HEK293 (cell line): ENCODE measurements around the gene CRTAC1.

Experiments
- CTCF ChIA-PET: fragments of 350-600 bp; formaldehyde crosslinking; extraction: SDS; loops from one replicate; lab custom pipeline; 2021; ENCODE audit warnings: antibody characterized with exemption; lab: Yijun Ruan, JAX
- POLR2A ChIA-PET: fragments of 300-600 bp; formaldehyde crosslinking; extraction: SDS; loops from one replicate; lab custom pipeline; 2020; ENCODE audit warnings: antibody characterized with exemption, inconsistent platforms; lab: Yijun Ruan, JAX
- H3K27ac ChIP-seq: fragments of 200-500 bp; sonication (Bioruptor generic); 2 replicates; pipeline ENCODE4 v1.5.1; 2014; ENCODE audit warnings: low read depth, low read length, control low read depth, inconsistent platforms; ENCODE audit errors: extremely low read depth
- H3K36me3 ChIP-seq, 2 experiments: fragments of 200-500 bp in 1 of 2; sonication (Bioruptor generic) in 1 of 2; 1 replicate in 1 of 2; 2 replicates in 1 of 2; pipeline ENCODE4 v1.5.1; 2014 to 2017; ENCODE audit warnings: inconsistent platforms in 2 of 2, low read length in 2 of 2; ENCODE audit not compliant: control insufficient read depth in 2 of 2, insufficient read depth in 1 of 2
- H3K4me1 ChIP-seq: fragments of 200-500 bp; sonication (Bioruptor generic); 2 replicates; pipeline ENCODE4 v1.5.1; 2014; ENCODE audit warnings: mild to moderate bottlenecking, low read length, inconsistent platforms; ENCODE audit not compliant: control insufficient read depth, insufficient read depth
- H3K4me3 ChIP-seq: 2 replicates; pipeline ENCODE4 v1.5.1; 2011; ENCODE audit warnings: low read depth, mild to moderate bottlenecking, control low read depth, low read length, moderate library complexity
- H3K9me3 ChIP-seq: fragments of 200-500 bp; sonication (Bioruptor generic); 2 replicates; pipeline ENCODE4 v1.5.1; 2014; ENCODE audit warnings: low read depth, low read length, inconsistent platforms; ENCODE audit not compliant: control insufficient read depth, insufficient read depth
- GLIS1 ChIP-seq: fragments of 450-650 bp; formaldehyde crosslinking; IDR thresholded peaks from 2 replicates; pipeline ENCODE4 v1.5.1; 2016; ENCODE audit warnings: missing biosample characterization, missing genetic modification characterization
- IKZF3 ChIP-seq: fragments of 450-650 bp; IDR thresholded peaks from 2 replicates; pipeline ENCODE4 v1.5.0; 2018; ENCODE audit warnings: missing biosample characterization, mild to moderate bottlenecking, missing genetic modification characterization, moderate library complexity
- KLF7 ChIP-seq: fragments of 450-650 bp; formaldehyde crosslinking; IDR thresholded peaks from 2 replicates; pipeline ENCODE4 v1.5.1; 2016; ENCODE audit warnings: missing biosample characterization, missing genetic modification characterization, borderline replicate concordance
- KLF8 ChIP-seq: fragments of 450-650 bp; formaldehyde crosslinking; IDR thresholded peaks from 2 replicates; pipeline ENCODE4 v1.5.1; 2016; ENCODE audit warnings: missing biosample characterization, missing genetic modification characterization
- KLF9 ChIP-seq: fragments of 450-650 bp; formaldehyde crosslinking; IDR thresholded peaks from 2 replicates; pipeline ENCODE4 v1.5.1; 2016; ENCODE audit warnings: missing biosample characterization, missing genetic modification characterization, low read depth
- SALL2 ChIP-seq: fragments of 450-650 bp; formaldehyde crosslinking; IDR thresholded peaks from 2 replicates; pipeline ENCODE4 v1.5.0; 2017; ENCODE audit warnings: missing biosample characterization, mild to moderate bottlenecking, missing genetic modification characterization, borderline replicate concordance
- ZBTB48 ChIP-seq: fragments of 450-650 bp; formaldehyde crosslinking; IDR thresholded peaks from 2 replicates; pipeline ENCODE4 v1.5.1; 2016; ENCODE audit warnings: missing biosample characterization, missing genetic modification characterization
- ZNF132 ChIP-seq: fragments of 450-650 bp; formaldehyde crosslinking; IDR thresholded peaks from 2 replicates; pipeline ENCODE4 v1.5.1; 2017; ENCODE audit warnings: missing biosample characterization, missing genetic modification characterization, borderline replicate concordance
- ZNF19 ChIP-seq: fragments of 450-650 bp; formaldehyde crosslinking; IDR thresholded peaks from 2 replicates; pipeline ENCODE4; 2016; ENCODE audit warnings: missing biosample characterization, missing genetic modification characterization, low read depth
- ZNF433 ChIP-seq: fragments of 450-650 bp; formaldehyde crosslinking; IDR thresholded peaks from 2 replicates; pipeline ENCODE4 v1.5.1; 2016; ENCODE audit warnings: missing biosample characterization, missing genetic modification characterization, low read depth
- ZNF555 ChIP-seq: fragments of 450-650 bp; formaldehyde crosslinking; conservative IDR thresholded peaks from 2 replicates; pipeline ENCODE4 v1.5.1; 2017; ENCODE audit warnings: missing biosample characterization, mild to moderate bottlenecking, missing genetic modification characterization, inconsistent platforms
- ZNF596 ChIP-seq: fragments of 450-650 bp; IDR thresholded peaks from 2 replicates; pipeline ENCODE4 v1.5.0; 2018; ENCODE audit warnings: missing biosample characterization, mild to moderate bottlenecking, missing genetic modification characterization, moderate library complexity
- ZNF677 ChIP-seq: fragments of 450-650 bp; IDR thresholded peaks from 2 replicates; pipeline ENCODE4 v1.5.0; 2018; ENCODE audit warnings: missing biosample characterization, mild to moderate bottlenecking, missing genetic modification characterization, moderate library complexity
- TF ChIP-seq, protein P1 (sequence below): fragments of 450-650 bp; formaldehyde crosslinking; IDR thresholded peaks from 2 replicates; pipeline ENCODE4 v1.5.1; 2017; ENCODE audit warnings: missing biosample characterization, missing genetic modification characterization
- TF ChIP-seq, protein P2 (sequence below): fragments of 450-650 bp; formaldehyde crosslinking; conservative IDR thresholded peaks from 2 replicates; pipeline ENCODE4 v1.5.1; 2016; ENCODE audit warnings: low read depth, missing biosample characterization, missing genetic modification characterization
- TF ChIP-seq, protein P3 (sequence below): fragments of 450-650 bp; formaldehyde crosslinking; IDR thresholded peaks from 2 replicates; pipeline ENCODE4 v1.5.1; 2016; ENCODE audit warnings: missing biosample characterization, missing genetic modification characterization
- TF ChIP-seq, protein P4 (sequence below): fragments of 450-650 bp; formaldehyde crosslinking; IDR thresholded peaks from 2 replicates; pipeline ENCODE4 v1.5.1; 2017; ENCODE audit warnings: missing biosample characterization, mild to moderate bottlenecking, missing genetic modification characterization, moderate library complexity
- TF ChIP-seq, protein P5 (sequence below): fragments of 450-650 bp; formaldehyde crosslinking; IDR thresholded peaks from 2 replicates; pipeline ENCODE4; 2016; ENCODE audit warnings: missing biosample characterization, missing genetic modification characterization

The CRTAC1 gene

DNA sequence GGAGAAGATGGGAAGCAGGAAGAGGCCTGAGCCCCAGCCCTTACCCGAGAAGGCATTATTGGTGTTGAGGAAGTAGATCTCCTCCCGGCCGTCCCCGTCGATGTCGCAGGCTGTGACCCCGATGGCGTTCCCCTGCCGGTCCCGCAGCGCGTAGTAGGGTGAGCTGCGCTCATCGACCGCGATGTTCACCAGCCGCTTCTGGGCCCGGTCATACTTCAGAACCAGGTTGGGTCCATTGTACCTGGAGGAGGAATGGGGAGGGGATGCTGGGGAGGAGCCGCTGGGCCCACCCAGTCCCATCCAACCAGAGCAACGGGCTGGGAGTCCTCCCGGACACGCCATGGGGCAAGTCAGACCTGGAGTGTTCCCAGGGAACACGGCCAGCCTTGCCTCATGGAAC, 94.3 kb downstream of the CRTAC1 start:
- CTCF ChIA-PET: no interaction called here
- Histone ChIP-seq H3K27ac (no peak overlapping the region), H3K4me1 (no peaks in the 10 kb centered on the region), H3K4me3 (no peak overlapping the region), H3K9me3 (no peaks in the 10 kb centered on the region), H3K36me3 (no peaks in the 10 kb centered on the region)
- POLR2A ChIA-PET: no interaction called here
- TF ChIP-seq ZNF677 (no peak), ZNF132 (no peak), KLF7 (tag by site-specific recombination) (no peak), KLF9 (tag by site-specific recombination) (no peak), ZNF596 (tag by site-specific recombination) (no peak), GLIS1 (tag by site-specific recombination) (no peak), KLF8 (tag by site-specific recombination) (no peak), ZNF433 (tag by site-specific recombination) (no peak), SALL2 (tag by site-specific recombination) (no peak), IKZF3 (tag by site-specific recombination) (no peak), ZNF555 (tag by site-specific recombination) (no peak), ZNF19 (tag by site-specific recombination) (no peak), ZBTB48 (tag by site-specific recombination) (no peak)
- TF ChIP-seq, protein P1, sequence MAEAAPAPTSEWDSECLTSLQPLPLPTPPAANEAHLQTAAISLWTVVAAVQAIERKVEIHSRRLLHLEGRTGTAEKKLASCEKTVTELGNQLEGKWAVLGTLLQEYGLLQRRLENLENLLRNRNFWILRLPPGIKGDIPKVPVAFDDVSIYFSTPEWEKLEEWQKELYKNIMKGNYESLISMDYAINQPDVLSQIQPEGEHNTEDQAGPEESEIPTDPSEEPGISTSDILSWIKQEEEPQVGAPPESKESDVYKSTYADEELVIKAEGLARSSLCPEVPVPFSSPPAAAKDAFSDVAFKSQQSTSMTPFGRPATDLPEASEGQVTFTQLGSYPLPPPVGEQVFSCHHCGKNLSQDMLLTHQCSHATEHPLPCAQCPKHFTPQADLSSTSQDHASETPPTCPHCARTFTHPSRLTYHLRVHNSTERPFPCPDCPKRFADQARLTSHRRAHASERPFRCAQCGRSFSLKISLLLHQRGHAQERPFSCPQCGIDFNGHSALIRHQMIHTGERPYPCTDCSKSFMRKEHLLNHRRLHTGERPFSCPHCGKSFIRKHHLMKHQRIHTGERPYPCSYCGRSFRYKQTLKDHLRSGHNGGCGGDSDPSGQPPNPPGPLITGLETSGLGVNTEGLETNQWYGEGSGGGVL: no peak
- TF ChIP-seq, protein P2, sequence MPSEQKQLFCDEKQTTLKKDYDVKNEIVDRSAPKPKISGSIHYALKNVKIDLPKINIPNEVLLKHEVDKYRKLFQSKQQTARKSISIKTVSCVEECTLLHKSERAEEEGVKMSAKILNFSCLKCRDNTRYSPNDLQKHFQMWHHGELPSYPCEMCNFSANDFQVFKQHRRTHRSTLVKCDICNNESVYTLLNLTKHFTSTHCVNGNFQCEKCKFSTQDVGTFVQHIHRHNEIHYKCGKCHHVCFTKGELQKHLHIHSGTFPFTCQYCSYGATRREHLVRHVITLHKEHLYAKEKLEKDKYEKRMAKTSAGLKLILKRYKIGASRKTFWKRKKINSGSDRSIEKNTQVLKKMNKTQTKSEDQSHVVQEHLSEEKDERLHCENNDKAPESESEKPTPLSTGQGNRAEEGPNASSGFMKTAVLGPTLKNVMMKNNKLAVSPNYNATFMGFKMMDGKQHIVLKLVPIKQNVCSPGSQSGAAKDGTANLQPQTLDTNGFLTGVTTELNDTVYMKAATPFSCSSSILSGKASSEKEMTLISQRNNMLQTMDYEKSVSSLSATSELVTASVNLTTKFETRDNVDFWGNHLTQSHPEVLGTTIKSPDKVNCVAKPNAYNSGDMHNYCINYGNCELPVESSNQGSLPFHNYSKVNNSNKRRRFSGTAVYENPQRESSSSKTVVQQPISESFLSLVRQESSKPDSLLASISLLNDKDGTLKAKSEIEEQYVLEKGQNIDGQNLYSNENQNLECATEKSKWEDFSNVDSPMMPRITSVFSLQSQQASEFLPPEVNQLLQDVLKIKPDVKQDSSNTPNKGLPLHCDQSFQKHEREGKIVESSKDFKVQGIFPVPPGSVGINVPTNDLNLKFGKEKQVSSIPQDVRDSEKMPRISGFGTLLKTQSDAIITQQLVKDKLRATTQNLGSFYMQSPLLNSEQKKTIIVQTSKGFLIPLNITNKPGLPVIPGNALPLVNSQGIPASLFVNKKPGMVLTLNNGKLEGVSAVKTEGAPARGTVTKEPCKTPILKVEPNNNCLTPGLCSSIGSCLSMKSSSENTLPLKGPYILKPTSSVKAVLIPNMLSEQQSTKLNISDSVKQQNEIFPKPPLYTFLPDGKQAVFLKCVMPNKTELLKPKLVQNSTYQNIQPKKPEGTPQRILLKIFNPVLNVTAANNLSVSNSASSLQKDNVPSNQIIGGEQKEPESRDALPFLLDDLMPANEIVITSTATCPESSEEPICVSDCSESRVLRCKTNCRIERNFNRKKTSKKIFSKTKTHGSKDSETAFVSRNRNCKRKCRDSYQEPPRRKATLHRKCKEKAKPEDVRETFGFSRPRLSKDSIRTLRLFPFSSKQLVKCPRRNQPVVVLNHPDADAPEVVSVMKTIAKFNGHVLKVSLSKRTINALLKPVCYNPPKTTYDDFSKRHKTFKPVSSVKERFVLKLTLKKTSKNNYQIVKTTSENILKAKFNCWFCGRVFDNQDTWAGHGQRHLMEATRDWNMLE (tag by site-specific recombination): no peak
- TF ChIP-seq, protein P3, sequence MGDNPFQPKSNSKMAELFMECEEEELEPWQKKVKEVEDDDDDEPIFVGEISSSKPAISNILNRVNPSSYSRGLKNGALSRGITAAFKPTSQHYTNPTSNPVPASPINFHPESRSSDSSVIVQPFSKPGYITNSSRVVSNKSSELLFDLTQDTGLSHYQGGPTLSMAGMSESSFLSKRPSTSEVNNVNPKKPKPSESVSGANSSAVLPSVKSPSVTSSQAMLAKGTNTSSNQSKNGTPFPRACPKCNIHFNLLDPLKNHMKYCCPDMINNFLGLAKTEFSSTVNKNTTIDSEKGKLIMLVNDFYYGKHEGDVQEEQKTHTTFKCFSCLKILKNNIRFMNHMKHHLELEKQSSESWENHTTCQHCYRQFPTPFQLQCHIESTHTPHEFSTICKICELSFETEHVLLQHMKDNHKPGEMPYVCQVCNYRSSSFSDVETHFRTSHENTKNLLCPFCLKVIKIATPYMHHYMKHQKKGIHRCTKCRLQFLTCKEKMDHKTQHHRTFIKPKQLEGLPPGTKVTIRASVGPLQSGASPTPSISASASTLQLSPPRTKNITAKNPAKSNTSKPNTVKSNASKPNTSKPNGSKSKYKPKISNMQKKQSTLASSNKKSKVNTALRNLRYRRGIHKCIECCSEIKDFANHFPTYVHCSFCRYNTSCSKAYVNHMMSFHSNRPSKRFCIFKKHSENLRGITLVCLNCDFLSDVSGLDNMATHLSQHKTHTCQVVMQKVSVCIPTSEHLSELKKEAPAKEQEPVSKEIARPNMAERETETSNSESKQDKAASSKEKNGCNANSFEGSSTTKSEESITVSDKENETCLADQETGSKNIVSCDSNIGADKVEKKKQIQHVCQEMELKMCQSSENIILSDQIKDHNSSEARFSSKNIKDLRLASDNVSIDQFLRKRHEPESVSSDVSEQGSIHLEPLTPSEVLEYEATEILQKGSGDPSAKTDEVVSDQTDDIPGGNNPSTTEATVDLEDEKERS (tag by site-specific recombination): no peak
- TF ChIP-seq, protein P4, sequence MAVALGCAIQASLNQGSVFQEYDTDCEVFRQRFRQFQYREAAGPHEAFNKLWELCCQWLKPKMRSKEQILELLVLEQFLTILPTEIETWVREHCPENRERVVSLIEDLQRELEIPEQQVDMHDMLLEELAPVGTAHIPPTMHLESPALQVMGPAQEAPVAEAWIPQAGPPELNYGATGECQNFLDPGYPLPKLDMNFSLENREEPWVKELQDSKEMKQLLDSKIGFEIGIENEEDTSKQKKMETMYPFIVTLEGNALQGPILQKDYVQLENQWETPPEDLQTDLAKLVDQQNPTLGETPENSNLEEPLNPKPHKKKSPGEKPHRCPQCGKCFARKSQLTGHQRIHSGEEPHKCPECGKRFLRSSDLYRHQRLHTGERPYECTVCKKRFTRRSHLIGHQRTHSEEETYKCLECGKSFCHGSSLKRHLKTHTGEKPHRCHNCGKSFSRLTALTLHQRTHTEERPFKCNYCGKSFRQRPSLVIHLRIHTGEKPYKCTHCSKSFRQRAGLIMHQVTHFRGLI: no peak
- TF ChIP-seq, protein P5, sequence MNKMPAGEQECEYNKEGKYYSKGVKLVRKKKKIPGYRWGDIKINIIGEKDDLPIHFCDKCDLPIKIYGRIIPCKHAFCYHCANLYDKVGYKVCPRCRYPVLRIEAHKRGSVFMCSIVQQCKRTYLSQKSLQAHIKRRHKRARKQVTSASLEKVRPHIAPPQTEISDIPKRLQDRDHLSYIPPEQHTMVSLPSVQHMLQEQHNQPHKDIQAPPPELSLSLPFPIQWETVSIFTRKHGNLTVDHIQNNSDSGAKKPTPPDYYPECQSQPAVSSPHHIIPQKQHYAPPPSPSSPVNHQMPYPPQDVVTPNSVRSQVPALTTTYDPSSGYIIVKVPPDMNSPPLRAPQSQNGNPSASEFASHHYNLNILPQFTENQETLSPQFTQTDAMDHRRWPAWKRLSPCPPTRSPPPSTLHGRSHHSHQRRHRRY (tag by site-specific recombination): no peak
